ENCODE data around the gene GBGT1.
A peak's percentile ranks its signal among the peaks of the same experiment; 100 is the strongest.

Gene GBGT1

DNA sequence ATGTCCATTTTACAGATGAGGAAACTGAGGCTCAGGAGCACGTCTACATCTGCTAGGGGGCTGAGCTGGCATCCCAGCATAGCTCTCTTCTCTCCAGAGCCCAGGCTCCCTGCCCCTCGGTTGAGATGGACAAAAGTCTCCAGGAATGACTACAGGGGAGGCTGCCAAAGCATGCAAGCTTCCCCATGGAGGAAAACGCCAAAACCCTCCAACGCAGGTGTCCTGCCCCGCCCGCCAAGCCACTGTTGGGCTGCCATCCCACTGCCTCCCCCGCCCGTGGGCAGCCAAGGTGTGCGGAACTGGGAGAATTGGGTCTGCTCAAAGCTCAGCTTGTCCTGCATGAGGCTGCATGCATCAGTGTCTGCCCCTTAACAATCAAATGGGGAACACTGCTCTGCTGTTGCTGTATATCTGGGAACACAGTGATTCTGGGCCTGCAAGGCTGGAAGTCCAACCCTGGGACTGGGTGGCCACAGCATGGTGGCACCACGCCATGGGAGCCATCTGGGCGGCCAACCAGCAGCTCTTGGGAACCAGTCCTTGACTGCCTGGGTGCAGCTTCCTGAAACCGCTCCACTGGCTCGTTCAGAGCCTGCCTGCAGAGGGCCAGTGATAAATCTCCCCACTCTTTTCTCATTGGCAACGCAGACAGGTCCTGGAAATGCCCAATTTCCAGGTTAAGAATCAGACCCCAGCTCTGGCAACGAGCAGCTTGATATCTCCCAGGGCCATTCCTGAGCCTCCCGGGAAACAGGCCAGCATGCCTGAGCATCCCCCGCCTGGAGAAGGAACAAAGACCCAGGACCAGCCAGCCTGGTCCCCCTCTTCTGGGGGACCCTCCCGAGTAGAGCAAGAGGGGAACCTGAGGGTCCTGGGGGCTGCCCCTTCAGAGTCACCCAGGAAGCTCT lies 46.2 kb downstream of the GBGT1 start:
- DNase-seq (ENCODE audit: low read depth in 1 of 2, low spot score in 1 of 2): no peak

DNA sequence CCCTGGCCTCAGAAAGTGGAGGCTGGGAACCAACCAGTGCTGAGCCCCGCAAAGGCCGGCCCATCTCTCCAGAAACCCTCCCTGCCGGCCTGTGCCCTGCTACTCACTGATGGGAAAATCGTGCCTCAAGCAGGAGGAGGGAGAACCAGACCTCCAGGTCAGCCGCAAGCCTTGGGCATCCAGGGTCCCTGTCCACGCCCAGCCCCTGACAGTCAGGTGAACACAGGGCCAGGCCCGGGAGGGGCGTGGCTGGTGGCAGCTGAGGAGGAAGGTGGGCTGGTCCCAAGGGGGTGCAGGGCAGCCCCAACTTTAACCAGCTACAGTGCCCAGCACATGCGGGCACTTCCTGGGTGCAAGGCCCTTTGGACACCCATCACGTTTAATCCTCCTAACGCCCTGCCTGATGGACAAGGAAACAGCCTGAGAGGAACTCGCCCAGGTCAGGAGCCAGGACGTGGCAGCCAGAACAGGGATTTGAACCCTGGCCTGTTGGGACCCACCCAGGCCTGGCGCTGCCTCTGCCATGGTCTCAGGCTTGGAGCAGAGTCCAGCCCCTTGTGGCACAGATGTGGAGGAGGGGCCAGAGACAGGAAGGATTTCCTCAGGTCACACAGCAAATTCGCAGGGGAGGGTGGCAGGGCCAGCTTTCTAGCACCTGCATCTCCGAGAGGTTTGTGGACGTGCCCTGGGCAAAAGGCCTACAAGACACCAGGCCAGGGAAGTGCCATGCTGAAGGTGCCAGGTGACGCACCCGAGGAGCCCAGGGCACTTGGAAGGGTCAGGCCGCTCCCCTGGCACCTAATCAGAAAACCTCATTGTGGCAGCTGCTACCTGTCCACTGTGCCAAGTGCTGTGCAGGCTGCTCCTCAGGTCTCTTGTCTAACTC lies 47.1 kb downstream of the GBGT1 start:
- no peak for DNase-seq (ENCODE audit: low read depth in 1 of 2, low spot score in 1 of 2)

DNA sequence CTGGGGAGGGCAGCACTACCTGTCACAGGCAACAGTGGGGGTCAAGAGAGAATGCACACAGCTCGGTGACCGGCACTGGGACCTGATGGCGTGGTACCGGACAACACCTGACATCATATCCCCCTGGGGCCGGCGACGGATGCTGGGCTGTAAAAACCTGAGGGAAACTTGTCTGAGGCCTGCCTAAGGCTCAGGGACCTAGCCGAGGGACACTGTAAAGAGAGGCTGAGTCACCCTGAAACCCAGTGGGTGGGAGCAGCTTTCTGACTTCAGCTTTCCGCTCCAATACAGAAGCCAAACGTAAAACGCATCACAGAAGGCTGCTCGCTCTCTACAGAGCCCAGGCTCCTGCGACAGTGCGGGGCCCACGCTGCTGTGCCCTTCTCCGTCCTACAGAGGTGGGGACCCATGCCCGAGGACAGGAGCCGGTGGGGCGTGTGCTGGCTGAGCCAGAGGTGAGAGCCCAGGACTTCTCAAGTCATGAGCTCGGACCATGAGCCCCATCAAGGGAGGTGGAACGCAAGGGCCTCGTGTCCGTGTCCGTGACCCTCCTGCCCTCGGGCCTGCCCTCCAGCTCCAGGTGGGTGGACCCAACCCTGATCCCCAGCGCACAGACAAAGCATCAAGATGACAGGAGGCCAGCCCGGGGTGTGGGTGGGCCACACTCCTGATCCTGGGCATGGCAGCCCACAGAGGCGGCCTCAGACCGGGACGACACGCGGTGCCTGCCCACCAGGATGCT lies 47.9 kb downstream of the GBGT1 start:
- DNase-seq (ENCODE audit: low read depth in 1 of 2, low spot score in 1 of 2): peak; percentile 44 to 75

DNA sequence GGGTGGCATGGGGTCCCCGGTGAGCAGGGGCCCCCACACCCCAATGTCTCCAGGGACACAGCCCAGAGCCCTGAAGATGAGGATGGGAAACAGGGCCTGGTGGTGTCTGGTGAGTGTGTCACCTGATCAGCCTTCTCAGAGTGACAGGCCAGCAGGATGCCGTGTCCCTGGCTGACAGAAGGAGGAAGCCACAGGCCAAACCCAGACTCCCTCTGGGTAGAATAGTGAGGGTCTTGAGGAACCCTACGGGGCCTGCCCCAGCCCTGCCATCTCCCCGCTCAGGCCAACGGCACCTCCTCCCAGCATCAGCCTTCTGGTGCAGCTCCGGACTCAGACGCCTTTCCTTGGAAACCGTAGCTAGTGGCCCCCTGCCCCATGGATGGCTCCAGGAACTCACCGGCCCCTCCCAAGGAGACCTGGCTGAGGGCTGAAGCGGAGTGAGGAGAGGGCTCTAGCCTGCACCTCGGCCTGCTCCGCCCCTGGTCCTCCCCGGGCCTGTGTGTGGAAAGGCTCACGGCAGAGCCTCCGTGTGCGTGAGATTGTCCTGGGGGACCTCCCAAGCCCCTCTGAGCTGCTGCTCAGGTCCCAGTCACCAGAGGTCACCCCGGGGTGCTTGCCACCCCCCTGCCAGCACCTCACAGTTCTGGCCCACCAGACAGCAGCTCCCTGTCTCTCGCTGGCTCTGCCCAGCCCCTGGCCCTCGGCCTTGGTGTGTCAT lies 48.7 kb downstream of the GBGT1 start:
- no peak for DNase-seq (ENCODE audit: low read depth in 1 of 2, low spot score in 1 of 2)

DNA sequence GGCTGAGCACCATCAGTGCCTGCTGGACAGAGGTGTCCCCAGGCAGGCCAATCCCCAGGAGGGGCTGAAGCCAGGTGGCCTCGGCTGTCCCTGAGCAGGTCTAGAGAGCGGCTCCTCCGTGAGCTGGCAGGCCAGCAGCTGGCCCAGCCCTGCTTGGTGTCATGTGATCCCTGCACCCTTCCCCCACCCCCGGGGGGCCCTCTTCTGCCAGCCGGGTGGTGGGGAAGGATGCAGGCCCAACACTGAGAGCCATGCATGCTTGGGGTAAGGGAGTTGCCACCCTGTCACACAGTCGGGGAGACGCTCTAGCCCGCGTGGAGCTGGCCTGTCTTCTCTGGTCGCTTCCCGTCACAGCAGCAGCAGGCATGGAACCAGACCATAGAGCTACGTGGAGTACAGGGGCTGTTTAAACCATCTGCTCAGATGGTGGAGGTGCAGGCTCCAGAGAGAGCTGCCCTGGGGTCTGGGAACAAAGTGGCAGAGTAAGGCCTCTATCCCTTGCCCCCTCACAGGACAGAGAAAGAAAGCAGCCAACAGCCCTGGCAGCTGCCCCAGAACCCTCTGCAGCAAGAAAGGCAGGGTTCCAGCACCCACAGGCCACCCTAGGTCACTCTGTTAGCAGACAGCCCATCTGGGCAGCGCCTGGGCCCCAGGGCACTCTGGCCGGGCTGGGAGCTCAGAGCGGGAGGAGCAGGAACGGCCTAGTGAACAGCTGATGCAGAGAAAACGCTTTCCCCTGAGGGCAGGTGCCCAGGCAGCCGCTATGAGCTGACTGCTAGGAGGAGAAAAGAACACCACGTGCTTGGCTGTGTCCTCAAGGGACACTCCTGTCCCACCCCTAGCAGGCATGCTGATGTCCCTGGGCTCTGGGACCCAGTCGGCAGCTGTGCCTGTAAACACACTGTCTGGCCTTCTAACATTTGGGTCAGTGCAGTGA lies 49.5 kb downstream of the GBGT1 start:
- DNase-seq (ENCODE audit: low read depth in 1 of 2, low spot score in 1 of 2): no peak

DNA sequence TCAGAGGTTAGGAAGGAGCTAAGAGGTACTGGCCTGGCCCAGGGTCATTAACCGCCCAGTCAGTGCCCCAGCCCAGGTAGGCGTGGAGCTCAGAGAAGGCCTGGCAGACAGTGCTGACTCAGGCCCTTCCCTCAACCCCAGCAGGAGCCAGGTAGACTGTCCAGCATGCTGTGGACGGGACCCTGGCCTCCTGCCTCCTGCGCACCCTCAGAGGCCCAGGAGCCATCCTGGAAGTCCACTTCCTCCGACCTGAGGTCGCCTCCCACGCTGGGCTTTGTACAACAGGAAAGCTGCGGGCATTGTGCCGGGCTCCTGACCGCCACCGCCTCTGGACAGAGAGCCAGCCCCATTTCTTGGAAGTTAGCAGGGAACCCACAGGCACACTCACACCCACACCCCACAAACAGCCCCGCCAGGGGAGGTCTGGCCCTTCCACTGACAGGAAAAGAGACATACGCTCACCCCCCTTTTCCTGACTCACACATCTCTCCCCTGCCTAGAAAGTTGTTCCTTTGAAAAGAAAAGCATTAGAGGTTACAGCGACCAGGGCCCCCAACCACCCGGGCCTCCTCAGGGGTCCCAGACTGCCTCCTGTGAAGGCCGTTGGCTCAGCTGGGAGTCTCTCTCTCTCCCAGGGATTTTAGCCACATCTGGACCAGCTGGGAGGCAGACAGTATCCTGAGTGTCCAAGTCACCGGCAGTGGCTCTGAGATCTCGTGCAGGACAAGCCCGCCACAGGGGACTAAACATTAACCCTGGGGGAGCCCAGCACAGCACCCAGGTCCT lies 50.4 kb downstream of the GBGT1 start:
- no peak for DNase-seq (ENCODE audit: low read depth in 1 of 2, low spot score in 1 of 2)

DNA sequence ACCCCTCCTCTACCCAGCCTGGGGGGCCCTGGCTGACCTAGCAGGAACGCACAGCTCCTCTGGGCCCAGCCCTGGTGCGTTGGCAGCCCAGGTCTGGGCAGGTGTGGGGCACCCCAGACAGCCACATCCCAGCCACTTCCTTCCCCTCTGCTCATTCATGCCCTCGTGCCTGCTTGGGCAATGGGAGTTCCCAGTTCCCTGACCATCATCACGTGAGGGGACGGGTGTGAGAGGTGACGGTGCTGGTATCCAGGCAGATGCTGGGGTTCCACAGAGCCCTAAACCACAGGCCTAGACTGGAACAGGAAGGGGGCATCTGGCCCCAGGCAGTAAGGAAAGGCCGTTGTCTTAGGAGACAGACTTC lies 51.1 kb downstream of the GBGT1 start:
- DNase-seq (ENCODE audit: low read depth in 1 of 2, low spot score in 1 of 2): no peak

DNA sequence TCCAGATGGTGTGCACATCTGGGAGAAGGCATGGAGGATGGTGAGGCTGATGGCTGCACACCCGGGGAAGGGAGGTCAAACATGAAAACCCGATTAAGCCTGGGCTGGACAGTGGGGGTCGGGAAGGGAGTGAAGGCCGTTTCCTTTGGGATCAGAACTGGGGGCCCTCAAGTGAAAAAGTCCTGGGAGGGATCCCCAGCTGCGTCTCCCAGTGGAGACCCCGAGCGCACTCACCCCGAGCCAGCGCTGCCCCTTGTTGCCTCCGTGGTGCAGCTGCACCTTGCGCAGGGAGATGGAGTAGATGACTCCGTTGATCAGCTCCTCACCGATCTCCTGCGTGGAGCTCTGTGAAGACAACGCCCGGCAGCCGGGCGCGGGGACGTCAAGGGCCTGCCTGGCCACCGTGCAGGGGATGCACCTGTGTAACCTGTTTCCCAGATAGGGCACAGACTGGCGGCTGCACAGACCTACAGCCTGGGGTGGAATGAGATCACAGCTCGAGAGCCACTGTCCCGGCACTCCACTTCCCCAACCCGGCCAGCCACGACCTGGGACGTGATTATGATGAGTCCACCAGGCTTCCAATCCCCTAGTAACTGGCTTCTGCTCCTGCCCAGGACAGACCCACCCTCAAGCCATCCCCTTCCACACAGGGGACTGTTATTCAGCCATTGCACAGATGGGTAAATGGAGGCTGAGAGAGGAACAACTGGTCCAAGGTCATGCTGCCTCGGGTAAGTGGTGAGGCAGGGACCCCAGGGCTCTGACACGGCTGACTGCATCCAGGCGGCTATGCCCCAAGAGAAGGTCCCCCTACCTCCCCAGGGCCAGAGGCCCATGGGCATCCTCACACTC lies 51.7 kb downstream of the GBGT1 start:
- DNase-seq (ENCODE audit: low read depth in 1 of 2, low spot score in 1 of 2): no peak

DNA sequence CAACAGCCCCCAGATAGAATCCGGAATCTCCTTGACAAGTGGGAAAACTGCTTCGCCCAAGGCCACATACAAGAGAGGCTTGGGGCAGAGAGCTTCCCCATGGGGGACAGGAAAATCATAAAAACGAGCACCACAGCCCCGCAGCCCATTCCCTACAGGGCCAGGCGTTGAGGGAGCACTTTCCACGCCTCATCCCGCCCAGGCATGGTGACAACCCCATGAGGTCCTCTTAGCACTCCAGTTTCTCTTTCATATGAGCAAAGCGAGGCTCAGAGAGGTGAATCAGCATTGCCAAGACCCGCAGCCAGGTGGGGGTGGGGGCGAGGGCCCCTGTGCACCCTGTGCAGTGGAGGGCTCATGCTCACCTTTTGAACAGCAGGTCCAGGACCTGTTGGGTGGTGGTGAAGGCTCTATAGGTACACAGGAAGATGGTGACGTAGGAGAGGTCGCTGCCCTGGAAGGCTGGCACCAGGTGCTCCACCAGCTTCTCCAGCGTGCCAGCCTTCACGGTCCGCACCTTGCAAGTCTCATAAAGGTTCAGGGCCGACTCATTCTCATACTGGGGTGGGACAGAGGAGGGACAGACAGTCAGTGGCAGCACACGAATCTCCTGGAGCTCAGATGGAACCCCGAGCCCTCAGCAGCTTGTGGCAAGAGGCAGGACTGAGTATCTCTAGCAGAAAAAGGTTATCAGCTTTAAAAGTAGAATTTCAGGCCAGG lies 53.6 kb downstream of the GBGT1 start:
- DNase-seq (ENCODE audit: low read depth in 1 of 2, low spot score in 1 of 2): no peak

DNA sequence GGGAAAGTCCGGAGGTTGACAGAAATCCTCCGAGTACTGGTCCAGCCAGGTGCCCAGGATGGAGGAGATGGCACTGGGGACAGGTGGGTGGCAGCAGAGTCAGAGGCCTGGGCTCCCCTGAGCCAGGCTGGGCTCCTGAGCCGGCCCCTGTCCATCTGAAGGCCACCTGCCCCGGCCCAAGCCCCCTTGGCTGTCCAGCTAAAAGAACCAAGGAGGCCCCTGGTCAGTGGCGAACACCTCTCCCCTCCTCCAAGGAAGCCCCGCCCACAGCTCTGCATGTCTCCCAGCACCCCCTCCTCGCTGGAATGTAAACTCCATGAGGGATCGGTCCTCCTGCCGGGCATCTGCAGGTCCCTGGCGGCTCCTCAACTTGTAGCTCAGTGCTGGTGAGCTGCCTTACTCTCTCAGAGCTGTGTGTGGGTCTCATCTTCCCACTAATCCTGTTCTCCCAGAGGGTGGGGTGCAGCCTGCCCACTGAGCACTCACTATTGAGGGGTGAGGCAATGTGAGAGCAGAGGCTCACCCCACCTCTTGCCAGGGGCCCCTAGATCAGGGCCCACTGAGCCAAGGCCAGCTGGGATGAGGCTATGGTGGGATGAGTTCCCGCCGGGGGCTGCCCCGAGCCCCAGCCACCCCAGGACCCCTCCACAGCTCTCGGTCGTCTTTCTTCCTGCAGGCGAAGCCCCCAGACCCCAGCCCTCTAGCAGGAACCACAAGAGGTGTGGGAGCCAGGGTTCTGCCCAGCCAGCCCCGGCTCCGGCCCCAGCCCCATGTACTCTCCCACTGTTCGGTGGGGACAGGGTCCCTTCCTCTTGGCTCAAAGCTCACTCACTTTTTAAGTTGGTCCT lies 54.7 kb downstream of the GBGT1 start:
- no peak for DNase-seq (ENCODE audit: low read depth in 1 of 2, low spot score in 1 of 2)

DNA sequence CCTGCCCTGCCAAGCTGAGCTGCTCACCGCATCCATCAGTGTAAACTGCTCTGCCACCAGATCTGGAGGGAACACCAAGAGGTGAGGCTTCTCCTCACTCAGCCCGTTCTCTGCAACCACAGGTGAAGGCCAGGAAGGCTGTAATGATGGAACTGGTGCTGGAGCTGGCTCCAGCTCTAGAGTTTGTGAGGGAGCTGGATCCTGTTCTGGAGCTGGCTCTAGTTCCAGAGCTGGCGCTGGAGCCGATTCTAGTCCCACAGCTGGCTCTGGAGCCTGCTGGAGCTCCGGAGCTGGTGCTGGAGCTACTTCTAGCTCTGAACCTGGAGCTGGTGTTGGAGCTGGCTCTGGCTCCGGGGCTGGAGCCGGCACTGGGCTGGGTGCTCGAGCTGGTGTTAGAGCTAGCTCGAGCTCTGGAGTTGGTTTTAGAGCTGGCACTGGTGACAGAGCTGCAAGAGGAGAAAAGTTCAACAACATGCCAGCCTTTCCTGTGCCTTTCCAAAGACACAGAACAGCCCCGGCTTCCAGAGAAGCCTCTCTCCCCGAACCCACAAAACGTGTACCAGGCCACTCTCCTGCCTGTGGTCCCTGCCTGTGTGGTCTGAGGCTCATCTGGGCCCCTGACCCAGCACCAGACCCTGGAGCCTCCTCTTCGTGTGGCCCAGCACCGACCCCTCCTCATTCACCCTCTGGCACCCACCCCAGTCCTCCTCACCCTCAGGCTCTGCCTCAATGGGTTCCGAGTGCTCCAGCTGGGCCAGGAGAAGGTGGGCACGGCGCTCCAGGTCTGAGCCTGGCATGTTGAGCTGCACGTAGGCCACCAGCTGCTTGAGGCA lies 55.5 kb downstream of the GBGT1 start:
- DNase-seq (ENCODE audit: low read depth in 1 of 2, low spot score in 1 of 2): no peak

DNA sequence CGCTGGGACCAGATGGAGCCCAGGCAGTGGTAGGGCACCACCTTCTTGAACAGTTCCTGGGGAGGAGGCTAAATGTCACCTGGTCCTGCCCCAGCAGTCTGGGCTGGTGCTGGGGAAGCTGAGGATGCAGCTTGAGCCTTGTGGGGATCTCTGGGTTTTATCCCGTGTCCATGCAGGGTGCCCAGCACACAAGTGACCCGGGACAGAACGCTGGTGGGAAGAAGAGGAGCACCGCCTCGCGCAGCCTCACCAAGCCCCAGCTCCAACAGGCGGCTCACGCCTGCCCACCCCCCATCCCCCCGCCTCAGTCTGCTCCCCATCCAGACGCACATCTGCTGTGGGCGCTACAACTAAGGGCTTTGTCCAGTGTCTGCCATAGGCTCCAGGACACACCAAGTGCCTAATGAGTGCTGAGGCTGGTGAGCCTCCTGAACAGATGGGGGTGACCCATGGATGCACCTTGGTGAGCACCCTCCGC lies 56.4 kb downstream of the GBGT1 start:
- DNase-seq (ENCODE audit: low read depth in 1 of 2, low spot score in 1 of 2): no peak

DNA sequence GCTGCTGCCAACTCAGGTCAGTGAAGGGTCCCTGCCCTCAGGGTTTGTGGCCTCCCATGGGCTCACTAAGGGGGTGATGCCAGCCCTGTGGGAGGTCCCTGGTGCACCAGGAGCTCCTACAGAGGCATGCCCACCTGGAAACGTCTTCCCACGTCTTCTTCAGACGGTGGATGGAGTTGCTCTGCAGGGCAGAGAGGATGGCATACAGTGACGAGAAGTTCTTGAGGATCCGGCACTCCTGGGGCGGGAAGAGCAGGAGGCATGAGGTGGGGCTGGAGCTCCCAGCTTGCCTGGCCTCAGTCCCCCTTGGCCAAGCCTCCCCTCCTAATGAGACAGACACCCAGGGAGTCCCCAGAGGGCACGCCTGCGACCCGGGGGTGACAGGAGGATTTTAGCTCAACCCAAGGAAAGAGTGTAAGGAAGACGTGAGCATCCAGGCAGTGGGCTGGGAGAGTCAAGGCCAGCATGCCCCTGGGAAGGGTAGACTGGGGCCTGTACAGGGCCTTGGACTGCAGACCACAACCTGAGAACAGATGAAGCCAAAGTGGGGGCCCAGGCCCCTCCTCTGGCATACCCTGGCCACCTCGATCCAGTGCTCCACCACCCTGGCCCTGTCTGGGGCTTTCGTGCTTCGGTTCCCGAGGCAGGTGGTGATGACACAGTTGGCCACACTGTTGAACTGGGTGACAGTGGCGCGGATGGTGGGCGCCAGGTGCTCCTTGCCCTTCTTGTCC lies 57.0 kb downstream of the GBGT1 start:
- no peak for DNase-seq (ENCODE audit: low read depth in 1 of 2, low spot score in 1 of 2)

DNA sequence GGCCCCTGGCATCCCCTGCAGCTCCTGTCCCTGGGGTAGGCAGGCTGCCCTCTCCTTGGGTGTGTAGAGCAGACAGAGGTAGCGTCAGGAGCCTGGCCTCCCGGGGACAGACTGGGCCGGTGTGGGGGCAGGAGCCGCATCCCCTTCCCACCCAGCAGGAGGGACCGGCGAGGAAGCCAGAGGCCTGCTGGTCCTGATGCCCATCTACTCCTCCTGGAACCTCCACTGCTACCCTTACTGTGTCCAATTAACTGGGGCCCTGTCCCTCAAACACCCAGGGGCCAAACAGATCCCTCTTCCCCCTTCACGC lies 58.3 kb downstream of the GBGT1 start:
- no peak for DNase-seq (ENCODE audit: low read depth in 1 of 2, low spot score in 1 of 2)
